ENCODE measurements around the gene TFRC. TPM values are rescaled to one million over a fixed set of nuclear protein-coding genes. Genes with fewer than 3 reads are reported as not detected.
"Not testable (repeated sequence)": the region's sequence is repeated elsewhere in the genome, so short reads cannot be mapped to it uniquely, and the experiment has no call there.

The TFRC gene
- total and polyA plus RNA-seq, 4 donors: 19.1 to 1,250 (median 73.3) TPM

DNA sequence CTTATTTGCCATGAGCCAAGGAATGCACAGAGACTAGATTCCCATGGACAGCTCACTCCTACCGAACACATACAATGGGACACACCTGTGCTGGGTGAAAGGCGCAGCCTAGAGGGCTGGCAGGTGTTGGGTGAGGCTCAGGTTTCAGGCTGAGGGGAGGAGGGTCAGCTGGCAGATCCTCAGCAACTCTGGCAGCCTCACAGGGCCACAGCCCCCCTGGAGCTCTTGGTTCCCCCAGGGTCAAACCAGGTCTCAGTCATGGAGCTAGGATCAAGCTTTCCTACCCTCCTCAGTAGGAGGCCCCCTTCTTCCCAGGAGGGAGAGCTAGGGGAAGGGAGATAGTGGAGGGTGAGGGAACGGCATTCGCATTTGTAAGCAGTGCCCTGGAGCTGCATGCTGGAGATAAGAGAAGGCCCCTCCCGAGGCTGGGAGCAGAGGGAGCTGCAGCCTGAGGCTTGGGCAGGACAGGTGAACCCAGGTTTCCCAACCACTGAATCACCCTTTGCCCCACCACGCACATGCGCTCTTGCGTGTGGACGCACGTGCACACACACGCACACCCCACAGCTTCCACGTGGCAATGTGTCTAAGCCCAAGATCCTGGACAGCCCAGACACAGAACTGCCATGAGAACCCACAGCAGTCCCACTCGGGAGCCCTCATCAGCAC is 26.3 kb upstream of the TFRC start:
- H3K27ac ChIP-seq (ENCODE audit: low read depth in 1 of 2, low read length in 2 of 2): no peak overlapping the region
- H3K9me3 ChIP-seq (ENCODE audit: control insufficient read depth in 4 of 4, low read length in 3 of 4): no peaks in the 10 kb centered on the region
- no peak overlapping the region for H3K4me3 ChIP-seq (ENCODE audit: low read depth in 1 of 3, low read length in 3 of 3)
- WGBS: 74% methylated on average over 13 of the region's 13 CpGs
- H3K9ac ChIP-seq (ENCODE audit: low read depth in 1 of 2, low read length in 2 of 2): no peak overlapping the region
- no peaks in the 10 kb centered on the region for H3K4me1 ChIP-seq (ENCODE audit: control insufficient read depth in 4 of 4, insufficient read depth in 4 of 4, low read length in 3 of 4)
- TF ChIP-seq HNF4A (conservative IDR thresholded peaks at IDR 0.05): peak in 1 of 2 donors; percentile 13
- peak in 1 of 2 donors; percentile 19 for TF ChIP-seq RXRA (IDR thresholded peaks at IDR 0.05)
- no peak for TF ChIP-seq REST (IDR thresholded peaks at IDR 0.05)
- H3K27me3 ChIP-seq (ENCODE audit: control insufficient read depth in 4 of 4, insufficient read depth in 4 of 4, low read length in 3 of 4): no peaks in the 10 kb centered on the region
- no peaks in the 10 kb centered on the region for H3K36me3 ChIP-seq (ENCODE audit: control insufficient read depth in 4 of 4, insufficient read depth in 3 of 4, low read depth in 1 of 4, low read length in 3 of 4)
- peak; percentile 77 for DNase-seq (ENCODE audit: low spot score)

- H3K9me3 ChIP-seq (ENCODE audit: control insufficient read depth in 4 of 4, low read length in 3 of 4); H3K4me3 ChIP-seq (ENCODE audit: low read depth in 1 of 3, low read length in 3 of 3); DNase-seq (ENCODE audit: low spot score); H3K9ac ChIP-seq (ENCODE audit: low read depth in 1 of 2, low read length in 2 of 2); H3K27ac ChIP-seq (ENCODE audit: low read depth in 1 of 2, low read length in 2 of 2); H3K36me3 ChIP-seq (ENCODE audit: control insufficient read depth in 4 of 4, insufficient read depth in 3 of 4, low read depth in 1 of 4, low read length in 3 of 4); H3K4me1 ChIP-seq (ENCODE audit: control insufficient read depth in 4 of 4, insufficient read depth in 4 of 4, low read length in 3 of 4); H3K27me3 ChIP-seq (ENCODE audit: control insufficient read depth in 4 of 4, insufficient read depth in 4 of 4, low read length in 3 of 4): not testable (repeated sequence)
- WGBS: 88% methylated on average over 12 of the region's 12 CpGs
Measured at GRCh38 chr3:196104707-196105106, 22.8 kb upstream of the TFRC start.

- DNase-seq (ENCODE audit: low spot score); H3K4me1 ChIP-seq (ENCODE audit: control insufficient read depth in 4 of 4, insufficient read depth in 4 of 4, low read length in 3 of 4); H3K4me3 ChIP-seq (ENCODE audit: low read depth in 1 of 3, low read length in 3 of 3); H3K27me3 ChIP-seq (ENCODE audit: control insufficient read depth in 4 of 4, insufficient read depth in 4 of 4, low read length in 3 of 4); H3K36me3 ChIP-seq (ENCODE audit: control insufficient read depth in 4 of 4, insufficient read depth in 3 of 4, low read depth in 1 of 4, low read length in 3 of 4); H3K9me3 ChIP-seq (ENCODE audit: control insufficient read depth in 4 of 4, low read length in 3 of 4); H3K27ac ChIP-seq (ENCODE audit: low read depth in 1 of 2, low read length in 2 of 2); H3K9ac ChIP-seq (ENCODE audit: low read depth in 1 of 2, low read length in 2 of 2): not testable (repeated sequence)
- 70% methylated on average over 8 of the region's 8 CpGs for WGBS
Measured at GRCh38 chr3:196098365-196098980, 16.6 kb upstream of the TFRC start.

- H3K27ac ChIP-seq (ENCODE audit: low read depth in 1 of 2, low read length in 2 of 2): no peak overlapping the region
- no peak overlapping the region for H3K4me3 ChIP-seq (ENCODE audit: low read depth in 1 of 3, low read length in 3 of 3)
- no peaks in the 10 kb centered on the region for H3K36me3 ChIP-seq (ENCODE audit: control insufficient read depth in 4 of 4, insufficient read depth in 3 of 4, low read depth in 1 of 4, low read length in 3 of 4)
- WGBS: 82% methylated on average over 5 of the region's 5 CpGs
- H3K9me3 ChIP-seq (ENCODE audit: control insufficient read depth in 4 of 4, low read length in 3 of 4): no peaks in the 10 kb centered on the region
- H3K4me1 ChIP-seq (ENCODE audit: control insufficient read depth in 4 of 4, insufficient read depth in 4 of 4, low read length in 3 of 4): peaks cover 0 to 9% (median 8%) of the 10 kb centered on the region in 4 donors
- H3K9ac ChIP-seq (ENCODE audit: low read depth in 1 of 2, low read length in 2 of 2): no peak overlapping the region
- no peaks in the 10 kb centered on the region for H3K27me3 ChIP-seq (ENCODE audit: control insufficient read depth in 4 of 4, insufficient read depth in 4 of 4, low read length in 3 of 4)
- no peak for DNase-seq (ENCODE audit: low spot score)
- TF ChIP-seq HNF4A (conservative IDR thresholded peaks at IDR 0.05) (no peak), REST (IDR thresholded peaks at IDR 0.05) (no peak), TAF1 (conservative IDR thresholded peaks at IDR 0.05) (no peak), EGR1 (IDR thresholded peaks at IDR 0.05; ENCODE audit: low read depth in 2 of 2) (no peak), HNF4G (IDR thresholded peaks at IDR 0.05) (no peak), JUND (IDR thresholded peaks at IDR 0.05) (no peak), FOXA2 (IDR thresholded peaks at IDR 0.05) (no peak), RAD21 (IDR thresholded peaks at IDR 0.05) (no peak), RXRA (IDR thresholded peaks at IDR 0.05) (no peak), ATF3 (IDR thresholded peaks at IDR 0.05) (no peak), FOXA1 (IDR thresholded peaks at IDR 0.05) (no peak)
Measured at GRCh38 chr3:196097373-196098154, 15.7 kb upstream of the TFRC start.

Data from liver (tissue), 9 donors.